Trophoblast cell (in vitro differentiated cells and primary cell): Measurements from ENCODE around the gene EPB41L2.

Experiments
- DNase-seq, 2 donors: peaks; one replicate each; pipeline ENCODE4 v3.0.0-alpha.2; 2016
- H2AFZ ChIP-seq: 2 replicates; pipeline ENCODE4 v1.6.1; 2013; ENCODE audit warnings: low read length, moderate library complexity, mild to moderate bottlenecking; ENCODE audit not compliant: insufficient read depth, poor library complexity
- H2AK5ac ChIP-seq: 2 replicates; pipeline ENCODE4 v1.6.1; 2013; ENCODE audit warnings: mild to moderate bottlenecking, low read length
- H2BK120ac ChIP-seq: 2 replicates; pipeline ENCODE4 v1.6.1; 2013; ENCODE audit warnings: low read length, mild to moderate bottlenecking, moderate library complexity; ENCODE audit not compliant: insufficient read depth, poor library complexity
- H2BK12ac ChIP-seq: 2 replicates; pipeline ENCODE4 v1.6.1; 2013; ENCODE audit warnings: mild to moderate bottlenecking, low read length, moderate library complexity
- H2BK5ac ChIP-seq: 2 replicates; pipeline ENCODE4 v1.6.1; 2013; ENCODE audit warnings: low read length, low read depth, moderate library complexity, mild to moderate bottlenecking; ENCODE audit not compliant: poor library complexity
- H3K14ac ChIP-seq: 2 replicates; pipeline ENCODE4 v1.6.1; 2013; ENCODE audit warnings: mild to moderate bottlenecking, low read length
- H3K18ac ChIP-seq: 2 replicates; pipeline ENCODE4 v1.6.1; 2013; ENCODE audit warnings: mild to moderate bottlenecking, low read length
- H3K23ac ChIP-seq: 2 replicates; pipeline ENCODE4 v1.6.1; 2013; ENCODE audit warnings: low read length
- H3K27ac ChIP-seq: 2 replicates; pipeline ENCODE4 v1.5.1; 2013; ENCODE audit warnings: low read depth, mild to moderate bottlenecking, inconsistent platforms, low read length, moderate library complexity
- H3K27me3 ChIP-seq: 2 replicates; pipeline ENCODE4 v1.6.1; 2013; ENCODE audit warnings: inconsistent platforms, mild to moderate bottlenecking, low read length, moderate library complexity; ENCODE audit not compliant: insufficient read depth
- H3K36me3 ChIP-seq, 2 experiments: 1 replicate in 1 of 2; 2 replicates in 1 of 2; pipeline ENCODE4 v1.6.1; 2013; ENCODE audit warnings: low read length in 2 of 2, mild to moderate bottlenecking in 2 of 2, moderate library complexity in 1 of 2; ENCODE audit not compliant: insufficient read depth in 2 of 2, control insufficient read depth in 1 of 2
- H3K4ac ChIP-seq: 2 replicates; pipeline ENCODE4 v1.6.1; 2013; ENCODE audit warnings: low read depth, mild to moderate bottlenecking, low read length, moderate library complexity
- H3K4me1 ChIP-seq, 2 experiments: 1 replicate in 1 of 2; 2 replicates in 1 of 2; pipeline ENCODE4 v1.6.1; 2013; ENCODE audit warnings: low read length in 2 of 2, mild to moderate bottlenecking in 2 of 2, moderate library complexity in 1 of 2; ENCODE audit not compliant: insufficient read depth in 2 of 2, control insufficient read depth in 1 of 2
- H3K4me2 ChIP-seq: 2 replicates; pipeline ENCODE4 v1.6.1; 2013; ENCODE audit warnings: inconsistent platforms, mild to moderate bottlenecking, low read length, moderate library complexity
- H3K4me3 ChIP-seq: 2 replicates; pipeline ENCODE4 v1.5.1; 2013; ENCODE audit warnings: mild to moderate bottlenecking, low read depth, low read length, inconsistent platforms
- H3K79me1 ChIP-seq: one replicate; pipeline ENCODE4 v1.6.1; 2013; ENCODE audit warnings: low read length
- H3K79me2 ChIP-seq: 2 replicates; pipeline ENCODE4 v1.6.1; 2013; ENCODE audit warnings: low read length, mild to moderate bottlenecking; ENCODE audit not compliant: control insufficient read depth, insufficient read depth, poor library complexity
- H3K9ac ChIP-seq: 2 replicates; pipeline ENCODE4 v1.6.1; 2013; ENCODE audit warnings: mild to moderate bottlenecking, low read length
- H3K9me3 ChIP-seq: 2 replicates; pipeline ENCODE4 v1.6.1; 2013; ENCODE audit warnings: low read depth, mild to moderate bottlenecking, control low read depth, inconsistent platforms, low read length; ENCODE audit not compliant: insufficient read depth
- H4K12ac ChIP-seq: 2 replicates; pipeline ENCODE4 v1.6.1; 2013; ENCODE audit warnings: low read depth, mild to moderate bottlenecking, low read length, moderate library complexity
- H4K8ac ChIP-seq: 2 replicates; pipeline ENCODE4 v1.6.1; 2013; ENCODE audit warnings: low read depth, mild to moderate bottlenecking, low read length, moderate library complexity
- H4K91ac ChIP-seq: one replicate; pipeline ENCODE4 v1.6.1; 2013; ENCODE audit warnings: low read depth, mild to moderate bottlenecking, low read length, moderate library complexity
- WGBS: extraction: QIAGEN DNeasy Blood & Tissue Kit; methylation state at CpG from one replicate; pipeline ENCODE4 v1.1.7; 2013; ENCODE audit warnings: missing lambda C conversion rate; ENCODE audit not compliant: insufficient read length, insufficient coverage; ENCODE audit errors: extremely low coverage; 5-methylcytosine and 5-hydroxymethylcytosine counted together

EPB41L2 gene

DNA sequence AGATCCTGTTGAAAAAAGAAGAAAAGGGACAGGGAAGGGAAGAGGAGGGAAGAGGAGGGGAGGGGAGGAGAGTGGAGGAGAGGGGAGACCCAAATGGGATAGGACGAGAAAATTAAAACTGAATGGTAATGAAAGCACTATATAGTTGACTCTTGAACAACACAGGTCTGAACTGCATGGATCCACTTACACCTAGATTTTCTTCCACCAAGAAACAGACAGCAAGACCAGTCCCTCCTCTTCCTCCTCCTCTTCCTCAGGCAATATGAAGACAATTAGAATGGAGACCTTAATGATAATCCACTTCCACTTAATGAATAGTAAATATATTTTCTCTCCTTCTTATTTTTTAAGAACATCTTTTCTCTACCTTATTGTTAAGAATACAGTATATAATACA lies 113.5 kb downstream of the EPB41L2 start:
- no peak overlapping the region for H4K91ac ChIP-seq
- H4K12ac ChIP-seq = no peak overlapping the region

GRCh38 chr6:130947464-130947863 lies 115.6 kb downstream of the EPB41L2 start:
- Histone ChIP-seq H3K9ac (no peak overlapping the region), H2BK120ac (no peak overlapping the region), H3K4me3 (no peak overlapping the region), H2BK12ac (no peak overlapping the region), H2AFZ (no peak overlapping the region), H3K9me3 (no peaks in the 10 kb centered on the region), H3K4me2 (no peak overlapping the region), H3K79me1 (no peaks in the 10 kb centered on the region), H3K18ac (no peak overlapping the region), H3K14ac (no peak overlapping the region), H2AK5ac (no peak overlapping the region), H3K27ac (no peak overlapping the region), H4K8ac (no peak overlapping the region), H3K23ac (no peak overlapping the region), H4K91ac (no peak overlapping the region), H3K4ac (no peak overlapping the region), H3K79me2 (no peaks in the 10 kb centered on the region), H2BK5ac (no peak overlapping the region), H3K27me3 (no peaks in the 10 kb centered on the region), H3K36me3 (no peaks in the 10 kb centered on the region), H3K4me1 (no peaks in the 10 kb centered on the region), H4K12ac (no peak overlapping the region)
- no CpG with 5 or more reads among the region's 4 CpGs for WGBS
- no peak for DNase-seq

More for the DNA sequence above, 113.5 kb downstream of the EPB41L2 start:
- Histone ChIP-seq H3K27ac (no peak overlapping the region), H3K4ac (no peak overlapping the region), H2BK120ac (no peak overlapping the region), H3K79me2 (no peaks in the 10 kb centered on the region), H2AFZ (no peak overlapping the region), H3K9me3 (no peaks in the 10 kb centered on the region), H4K8ac (no peak overlapping the region), H2AK5ac (no peak overlapping the region), H3K18ac (no peak overlapping the region), H3K4me2 (no peak overlapping the region), H3K23ac (no peak overlapping the region), H3K4me1 (no peaks in the 10 kb centered on the region), H3K79me1 (no peaks in the 10 kb centered on the region), H2BK5ac (no peak overlapping the region), H2BK12ac (no peak overlapping the region), H3K14ac (no peak overlapping the region), H3K4me3 (no peak overlapping the region), H3K27me3 (no peaks in the 10 kb centered on the region), H3K36me3 (no peaks in the 10 kb centered on the region), H3K9ac (no peak overlapping the region)
- no CpG with 5 or more reads among the region's 1 CpG for WGBS
- DNase-seq = no peak

GRCh38 chr6:130946076-130946475 lies 117.0 kb downstream of the EPB41L2 start:
- Histone ChIP-seq H4K91ac (no peak overlapping the region), H3K4me2 (no peak overlapping the region), H3K23ac (no peak overlapping the region), H2BK5ac (no peak overlapping the region), H3K18ac (no peak overlapping the region), H3K36me3 (no peaks in the 10 kb centered on the region), H3K79me2 (no peaks in the 10 kb centered on the region), H2AFZ (no peak overlapping the region), H3K27me3 (no peaks in the 10 kb centered on the region), H3K4me3 (no peak overlapping the region), H3K9ac (no peak overlapping the region), H2BK120ac (no peak overlapping the region), H3K79me1 (no peaks in the 10 kb centered on the region), H3K9me3 (no peaks in the 10 kb centered on the region), H2BK12ac (no peak overlapping the region), H4K8ac (no peak overlapping the region), H3K27ac (no peak overlapping the region), H3K4me1 (no peaks in the 10 kb centered on the region), H3K4ac (no peak overlapping the region), H2AK5ac (no peak overlapping the region), H4K12ac (no peak overlapping the region), H3K14ac (no peak overlapping the region)
- DNase-seq = no peak
- WGBS = no CpG with 5 or more reads among the region's 2 CpGs

- no CpG with 5 or more reads among the region's 4 CpGs for WGBS
- no peak overlapping the region for H3K23ac ChIP-seq
- no peak overlapping the region for H3K27ac ChIP-seq
Measured at GRCh38 chr6:130945401-130945919, 117.6 kb downstream of the EPB41L2 start.

More at GRCh38 chr6:130945401-130945919, 117.6 kb downstream of the EPB41L2 start:
- Histone ChIP-seq H3K9ac (no peak overlapping the region), H3K79me2 (no peaks in the 10 kb centered on the region), H4K8ac (no peak overlapping the region), H3K79me1 (no peaks in the 10 kb centered on the region), H4K91ac (no peak overlapping the region), H2AFZ (no peak overlapping the region), H2BK120ac (no peak overlapping the region), H3K4me2 (no peak overlapping the region), H3K18ac (no peak overlapping the region), H2AK5ac (no peak overlapping the region), H4K12ac (no peak overlapping the region), H3K4me3 (no peak overlapping the region), H3K27me3 (no peaks in the 10 kb centered on the region), H3K4ac (no peak overlapping the region), H2BK5ac (no peak overlapping the region), H3K14ac (no peak overlapping the region), H3K9me3 (no peaks in the 10 kb centered on the region), H3K4me1 (no peaks in the 10 kb centered on the region), H2BK12ac (no peak overlapping the region), H3K36me3 (no peaks in the 10 kb centered on the region)
- DNase-seq = no peak
